Activated CD4-positive, alpha-beta T cell treated with anti-CD3 and anti-CD28 coated beads, Interleukin-2, amount 50 U/mL, for 1 hour (primary cell): ENCODE data around the gene FAM184B.

Source experiments
- DNase-seq: peaks from one replicate; pipeline ENCODE4 v3.0.0-alpha.2; 2020

The FAM184B gene

GRCh38 chr4:17781300-17782287, at the start of gene FAM184B:
FAM184B (minus strand) TSS chr4:17781621; CDS start chr4:17781299, 322 bp downstream.
- no peak for DNase-seq

- DNase-seq, result no peak
Measured at GRCh38 chr4:17823871-17824669, 42.6 kb upstream of the FAM184B start.

- no peak for DNase-seq
Measured at GRCh38 chr4:17817027-17817426, 35.6 kb upstream of the FAM184B start.

GRCh38 chr4:17816142-17816541, 34.7 kb upstream of the FAM184B start:
- DNase-seq, result no peak

- DNase-seq, result no peak
Measured at GRCh38 chr4:17814140-17814539, 32.7 kb upstream of the FAM184B start.

- DNase-seq, result no peak
Measured at GRCh38 chr4:17812801-17813200, 31.4 kb upstream of the FAM184B start.

GRCh38 chr4:17812125-17812524, 30.7 kb upstream of the FAM184B start:
- DNase-seq, result no peak

- DNase-seq, result no peak
Measured at GRCh38 chr4:17811078-17811603, 29.7 kb upstream of the FAM184B start.

- DNase-seq, result peak; percentile 98
Measured at GRCh38 chr4:17810260-17811077, 29.0 kb upstream of the FAM184B start, which contains the start of the genes DCAF16 and NCAPG. DCAF16 (minus strand) TSS chr4:17810757; CDS start chr4:17804141, 6,616 bp downstream. NCAPG (plus strand) TSS chr4:17810979; CDS start chr4:17811078, 99 bp downstream.

- no peak for DNase-seq
Measured at GRCh38 chr4:17809667-17810066, 28.2 kb upstream of the FAM184B start.

- no peak for DNase-seq
Measured at GRCh38 chr4:17807446-17807845, 26.0 kb upstream of the FAM184B start.

- no peak for DNase-seq
Measured at GRCh38 chr4:17805580-17806155, 24.2 kb upstream of the FAM184B start.

GRCh38 chr4:17797808-17798207, 16.4 kb upstream of the FAM184B start:
- no peak for DNase-seq

- no peak for DNase-seq
Measured at GRCh38 chr4:17794730-17795129, 13.3 kb upstream of the FAM184B start.

- DNase-seq, result no peak
Measured at GRCh38 chr4:17788956-17789355, 7.5 kb upstream of the FAM184B start.

- DNase-seq, result no peak
Measured at GRCh38 chr4:17787315-17787714, 5.9 kb upstream of the FAM184B start.

GRCh38 chr4:17786567-17786966, 5.1 kb upstream of the FAM184B start:
- DNase-seq, result no peak

GRCh38 chr4:17785858-17786257, 4.4 kb upstream of the FAM184B start:
- DNase-seq, result no peak

- no peak for DNase-seq
Measured at GRCh38 chr4:17780501-17781299, 721 bp downstream of the FAM184B start.

- DNase-seq, result no peak
Measured at GRCh38 chr4:17778431-17778830, 3.0 kb downstream of the FAM184B start.

GRCh38 chr4:17773135-17773698, 8.2 kb downstream of the FAM184B start:
- no peak for DNase-seq
